HepG2 (cell line): ENCODE data around the gene SYS1. TPM values are rescaled to one million over a fixed set of nuclear protein-coding genes. Genes with fewer than 3 reads are reported as not detected.
A peak's percentile ranks its signal among the peaks of the same experiment; 100 is the strongest.

ENCODE experiments used
- ATRX ChIP-seq: sonication (generic); formaldehyde crosslinking; IDR thresholded peaks from 2 replicates; pipeline ENCODE4 v1.4.0; 2020; ENCODE audit warnings: missing genetic modification reagents, borderline replicate concordance
- BORCS8-MEF2B ChIP-seq: sonication (generic); formaldehyde crosslinking; IDR thresholded peaks from 2 replicates; pipeline ENCODE4 v1.8.0; 2022; ENCODE audit warnings: mild to moderate bottlenecking, missing genetic modification reagents
- DNMT3B ChIP-seq: conservative IDR thresholded peaks from 2 replicates; pipeline ENCODE4 v1.6.1; 2016; ENCODE audit warnings: missing biosample characterization, control low read depth
- ELF1 ChIP-seq: sonication (generic); formaldehyde crosslinking; IDR thresholded peaks from 2 replicates; pipeline ENCODE4 v1.4.0; 2020; ENCODE audit warnings: missing genetic modification reagents
- HBP1 ChIP-seq: IDR thresholded peaks from 2 replicates; pipeline ENCODE4 v1.6.1; 2016; ENCODE audit warnings: low read depth, control low read depth
- HNF1B ChIP-seq: sonication (generic); formaldehyde crosslinking; IDR thresholded peaks from 2 replicates; pipeline ENCODE4 v1.5.1; 2020; ENCODE audit warnings: mild to moderate bottlenecking, moderate library complexity, missing genetic modification reagents
- MAX ChIP-seq: IDR thresholded peaks from 2 replicates; pipeline ENCODE4 v1.6.1; 2012; ENCODE audit warnings: inconsistent platforms
- NAIF1 ChIP-seq: sonication (generic); formaldehyde crosslinking; IDR thresholded peaks from 2 replicates; pipeline ENCODE4 v1.5.0; 2020; ENCODE audit warnings: mild to moderate bottlenecking, missing genetic modification reagents, borderline replicate concordance
- NCOA1 ChIP-seq: sonication (generic); formaldehyde crosslinking; IDR thresholded peaks from 2 replicates; pipeline ENCODE4 v1.9.0; 2021; ENCODE audit warnings: missing genetic modification reagents
- NCOA5 ChIP-seq: sonication (generic); formaldehyde crosslinking; IDR thresholded peaks from 2 replicates; pipeline ENCODE4 v1.4.0; 2020; ENCODE audit warnings: missing genetic modification reagents
- NONO ChIP-seq, 2 experiments: fragments of 450-650 bp in 1 of 2; sonication (generic) in 1 of 2; formaldehyde crosslinking in 1 of 2; IDR thresholded peaks in 1 of 2; conservative IDR thresholded peaks in 1 of 2; 2 replicates each; pipeline versions ENCODE4 v1.6.1 to v1.8.0; 2017 to 2022; ENCODE audit warnings: mild to moderate bottlenecking in 1 of 2, missing genetic modification reagents in 1 of 2, moderate library complexity in 1 of 2
- NR2C2 ChIP-seq: sonication (generic); formaldehyde crosslinking; IDR thresholded peaks from 2 replicates; pipeline ENCODE4 v1.4.0; 2020; ENCODE audit warnings: missing genetic modification reagents, mild to moderate bottlenecking, moderate library complexity, borderline replicate concordance
- PAF1 ChIP-seq: IDR thresholded peaks from 2 replicates; pipeline ENCODE4 v1.6.1; 2016; ENCODE audit warnings: missing genetic modification reagents, missing compliant biosample characterization
- PHF5A ChIP-seq: IDR thresholded peaks from one replicate; pipeline ENCODE4 v1.6.1; 2018; ENCODE audit warnings: low read depth, missing genetic modification reagents; ENCODE audit not compliant: unreplicated experiment
- RORA ChIP-seq: sonication (generic); formaldehyde crosslinking; IDR thresholded peaks from 2 replicates; pipeline ENCODE4 v1.5.0; 2020; ENCODE audit warnings: mild to moderate bottlenecking, missing genetic modification reagents, moderate library complexity
- SIX4 ChIP-seq: sonication (generic); formaldehyde crosslinking; IDR thresholded peaks from 2 replicates; pipeline ENCODE4 v1.4.0; 2020; ENCODE audit warnings: missing genetic modification reagents
- TFDP1 ChIP-seq: IDR thresholded peaks from 2 replicates; pipeline ENCODE4 v1.6.1; 2016; ENCODE audit warnings: missing compliant biosample characterization, missing genetic modification reagents, borderline replicate concordance
- ZFP36 ChIP-seq: fragments of 150-350 bp; IDR thresholded peaks from 2 replicates; pipeline ENCODE4 v1.6.1; 2018; ENCODE audit warnings: borderline replicate concordance, low read length, low read depth; ENCODE audit not compliant: partially characterized antibody
- ZKSCAN5 ChIP-seq: sonication (generic); formaldehyde crosslinking; IDR thresholded peaks from 2 replicates; pipeline ENCODE4 v1.5.1; 2020; ENCODE audit warnings: mild to moderate bottlenecking, missing genetic modification reagents
- ZNF451 ChIP-seq: sonication (generic); formaldehyde crosslinking; IDR thresholded peaks from 2 replicates; pipeline ENCODE4 v1.5.0; 2020; ENCODE audit warnings: mild to moderate bottlenecking, missing genetic modification reagents
- ZNF468 ChIP-seq: sonication (generic); formaldehyde crosslinking; IDR thresholded peaks from 2 replicates; pipeline ENCODE4 v1.8.0; 2022; ENCODE audit warnings: mild to moderate bottlenecking, moderate library complexity, missing genetic modification reagents
- ZNF543 ChIP-seq: sonication (generic); formaldehyde crosslinking; IDR thresholded peaks from 2 replicates; pipeline ENCODE4 v1.4.0; 2020; ENCODE audit warnings: mild to moderate bottlenecking, missing genetic modification reagents
- ZNF546 ChIP-seq: sonication (generic); formaldehyde crosslinking; conservative IDR thresholded peaks from 2 replicates; pipeline ENCODE4 v1.8.1; 2023; ENCODE audit warnings: mild to moderate bottlenecking, missing genetic modification reagents
- ZNF557 ChIP-seq: sonication (generic); formaldehyde crosslinking; IDR thresholded peaks from 2 replicates; pipeline ENCODE4 v1.4.0; 2020; ENCODE audit warnings: missing genetic modification reagents
- ZNF576 ChIP-seq: sonication (generic); formaldehyde crosslinking; IDR thresholded peaks from 2 replicates; pipeline ENCODE4 v1.4.0; 2020; ENCODE audit warnings: mild to moderate bottlenecking, missing genetic modification reagents
- ZNF816 ChIP-seq: sonication (generic); formaldehyde crosslinking; IDR thresholded peaks from 2 replicates; pipeline ENCODE4 v1.8.0; 2022; ENCODE audit warnings: missing genetic modification reagents, mild to moderate bottlenecking, borderline replicate concordance
- polyA plus RNA-seq, 8 experiments: library from polyadenylated mRNA; depleted of rRNA in 3 of 8; stranded (reverse) in 7 of 8; unstranded in 1 of 8; fragments of >200 nt; fragmentation: Illumina TruSeq in 4 of 8; extraction: Trizol in 4 of 8; gene quantifications; 2 replicates each; pipeline versions ENCODE4 v1.2.1 to v1.2.3, GENCODE V29; 2011 to 2016; ENCODE audit warnings: low read depth in 4 of 8, missing spikeins in 1 of 8, mixed read lengths in 1 of 8; ENCODE audit not compliant: insufficient read depth in 1 of 8
- total RNA-seq, 5 experiments: library from RNA; depleted of rRNA; stranded (reverse); fragments of >200 nt; fragmentation: Illumina TruSeq; extraction: Trizol; gene quantifications; 2 replicates each; pipeline ENCODE4 v1.2.3, GENCODE V29; 2016; ENCODE audit warnings: low read depth in 1 of 5

The SYS1 gene
- total and polyA plus RNA-seq, 2 of the 13 experiments (the other 11 are each of a cell fraction or from before 2014, with no cell fraction given) = 38.3 to 65.6 TPM

- TF ChIP-seq TFDP1 (peak; percentile 56; the same call in 1 of the 2 replicates), ZNF543 (peak; percentile 99), ZNF576 (CRISPR knock-in tag) (0 out of 2 replicates have a peak, but pooled peaks have one; percentile 51), MAX (peak; percentile 96), HNF1B (peak; percentile 99), ZNF451 (CRISPR knock-in tag) (no peak), HBP1 (peak; percentile 94), NONO (IDR thresholded peaks at IDR 0.05) (no peak), NONO (CRISPR knock-in tag; conservative IDR thresholded peaks at IDR 0.05) (peak; percentile 98), NAIF1 (CRISPR knock-in tag) (peak; percentile 95), RORA (CRISPR knock-in tag) (no peak), ZNF468 (peak; percentile 83; the same call in 1 of the 2 replicates), DNMT3B (CRISPR knock-in tag) (peak; percentile 55), PHF5A (CRISPR knock-in tag) (peak; percentile 83), BORCS8-MEF2B (peak; percentile 88), ATRX (CRISPR knock-in tag) (0 out of 2 replicates have a peak, but pooled peaks have one; percentile 92), ZFP36 (peak; percentile 5), SIX4 (CRISPR knock-in tag) (peak; percentile 61), ZNF557 (peak; percentile 66; the same call in 1 of the 2 replicates), NR2C2 (CRISPR knock-in tag) (peak; percentile 99), ZNF816 (CRISPR knock-in tag) (no peak), NCOA1 (CRISPR knock-in tag) (no peak), ZNF546 (no peak; the same call in 1 of the 2 replicates), ELF1 (peak; percentile 98), NCOA5 (CRISPR knock-in tag) (no peak), ZKSCAN5 (CRISPR knock-in tag) (0 out of 2 replicates have a peak, but pooled peaks have one; percentile 51), PAF1 (CRISPR knock-in tag) (0 out of 2 replicates have a peak, but pooled peaks have one; percentile 27)
Observed at GRCh38 chr20:45362804-45363610, at the start of gene SYS1 (continued).
